PFSK-1 (cell line): Measurements from ENCODE around the gene MGAT3.

ENCODE experiments used
- FOXP2 ChIP-seq: optimal IDR thresholded peaks from 2 replicates; pipeline ENCODE3; 2011; ENCODE audit warnings: borderline replicate concordance, control low read depth, inconsistent platforms; ENCODE audit not compliant: insufficient read depth; ENCODE audit errors: extremely low read length, extremely low read depth
- SIN3A ChIP-seq: IDR thresholded peaks from 2 replicates; pipeline ENCODE4 v1.6.1; 2012; ENCODE audit warnings: mild to moderate bottlenecking, low read length, moderate library complexity, borderline replicate concordance; ENCODE audit not compliant: insufficient read depth
- TF ChIP-seq, protein P1 (sequence below), 2 experiments: IDR thresholded peaks; 2 replicates each; pipeline versions ENCODE4 v1.6.1 to v1.8.0; 2011 to 2012; ENCODE audit warnings: low read depth in 2 of 2, low read length in 2 of 2, control low read depth in 1 of 2, inconsistent platforms in 1 of 2, mild to moderate bottlenecking in 1 of 2, moderate library complexity in 1 of 2; ENCODE audit not compliant: insufficient read depth in 1 of 2

DNA sequence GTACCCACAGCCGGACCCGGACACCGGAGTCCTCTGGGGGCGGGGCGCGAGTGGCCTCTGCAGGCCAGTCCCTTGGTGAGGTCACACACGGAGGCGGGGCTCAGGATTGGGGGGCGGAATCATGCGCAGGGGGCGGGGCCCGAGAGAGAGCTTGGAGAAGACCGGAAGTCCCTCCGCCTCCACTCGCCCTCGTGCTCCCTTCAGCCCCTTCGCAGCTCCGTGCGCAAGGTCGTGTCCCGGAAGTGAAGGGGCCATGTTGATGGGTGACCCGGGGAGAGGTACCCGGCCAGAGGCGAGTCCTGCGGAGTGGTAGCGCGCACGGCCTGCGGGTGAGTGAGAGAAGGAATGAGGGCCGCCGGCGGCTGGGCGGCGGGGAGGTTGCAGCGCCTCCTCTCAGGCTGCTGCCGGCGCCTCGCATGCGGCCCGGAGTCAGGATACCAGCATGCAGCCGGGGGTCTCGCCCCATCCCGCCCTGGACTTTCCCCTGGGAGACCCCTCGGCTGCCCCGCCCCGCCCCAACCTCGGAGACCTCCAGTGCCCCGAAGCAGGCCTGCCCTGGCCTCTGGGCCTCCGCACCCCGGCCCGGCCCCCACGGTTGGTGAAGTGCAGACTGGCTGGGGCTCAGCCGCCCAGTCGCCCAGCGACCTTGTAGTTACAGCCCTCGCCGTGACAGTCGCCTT is 45.4 kb downstream of the MGAT3 start, which contains the start of gene MIEF1:
- 0 out of 2 replicates have a peak, but pooled peaks have one; percentile 39 for TF ChIP-seq SIN3A
- TF ChIP-seq FOXP2: peak; percentile 70
- TF ChIP-seq, protein P1, sequence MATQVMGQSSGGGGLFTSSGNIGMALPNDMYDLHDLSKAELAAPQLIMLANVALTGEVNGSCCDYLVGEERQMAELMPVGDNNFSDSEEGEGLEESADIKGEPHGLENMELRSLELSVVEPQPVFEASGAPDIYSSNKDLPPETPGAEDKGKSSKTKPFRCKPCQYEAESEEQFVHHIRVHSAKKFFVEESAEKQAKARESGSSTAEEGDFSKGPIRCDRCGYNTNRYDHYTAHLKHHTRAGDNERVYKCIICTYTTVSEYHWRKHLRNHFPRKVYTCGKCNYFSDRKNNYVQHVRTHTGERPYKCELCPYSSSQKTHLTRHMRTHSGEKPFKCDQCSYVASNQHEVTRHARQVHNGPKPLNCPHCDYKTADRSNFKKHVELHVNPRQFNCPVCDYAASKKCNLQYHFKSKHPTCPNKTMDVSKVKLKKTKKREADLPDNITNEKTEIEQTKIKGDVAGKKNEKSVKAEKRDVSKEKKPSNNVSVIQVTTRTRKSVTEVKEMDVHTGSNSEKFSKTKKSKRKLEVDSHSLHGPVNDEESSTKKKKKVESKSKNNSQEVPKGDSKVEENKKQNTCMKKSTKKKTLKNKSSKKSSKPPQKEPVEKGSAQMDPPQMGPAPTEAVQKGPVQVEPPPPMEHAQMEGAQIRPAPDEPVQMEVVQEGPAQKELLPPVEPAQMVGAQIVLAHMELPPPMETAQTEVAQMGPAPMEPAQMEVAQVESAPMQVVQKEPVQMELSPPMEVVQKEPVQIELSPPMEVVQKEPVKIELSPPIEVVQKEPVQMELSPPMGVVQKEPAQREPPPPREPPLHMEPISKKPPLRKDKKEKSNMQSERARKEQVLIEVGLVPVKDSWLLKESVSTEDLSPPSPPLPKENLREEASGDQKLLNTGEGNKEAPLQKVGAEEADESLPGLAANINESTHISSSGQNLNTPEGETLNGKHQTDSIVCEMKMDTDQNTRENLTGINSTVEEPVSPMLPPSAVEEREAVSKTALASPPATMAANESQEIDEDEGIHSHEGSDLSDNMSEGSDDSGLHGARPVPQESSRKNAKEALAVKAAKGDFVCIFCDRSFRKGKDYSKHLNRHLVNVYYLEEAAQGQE (IDR thresholded peaks at IDR 0.05; ENCODE audit: insufficient read depth in 1 of 2, low read depth in 2 of 2, low read length in 2 of 2): no peak
